GM13977 (cell line): ENCODE results near the gene PLEKHB2.

Source experiments
- DNase-seq: peaks from one replicate; pipeline ENCODE4 v3.0.0; 2012; ENCODE audit warnings: low spot score
- CTCF ChIP-seq: IDR thresholded peaks from 2 replicates; pipeline ENCODE4 v1.5.1; 2012; ENCODE audit warnings: mild to moderate bottlenecking, control low read depth; ENCODE audit not compliant: insufficient read depth; ENCODE audit errors: extremely low read depth, missing control alignments
- in situ Hi-C: fragments of 300-500 bp; cut with MboI; formaldehyde crosslinking; loops from one replicate; pipeline ENCODE4 v1.12.0; 2022; ENCODE audit warnings: low sequenced_read_pairs, low pct_unique_long_range_greater_than_20kb, mixed read lengths, inconsistent platforms; ENCODE audit not compliant: unreplicated experiment

Gene PLEKHB2

GRCh38 chr2:131115752-131116151 is 10.6 kb downstream of the PLEKHB2 start:
- in situ Hi-C loops = no loop called here
- no peak for TF ChIP-seq CTCF
- no peak for DNase-seq

DNA sequence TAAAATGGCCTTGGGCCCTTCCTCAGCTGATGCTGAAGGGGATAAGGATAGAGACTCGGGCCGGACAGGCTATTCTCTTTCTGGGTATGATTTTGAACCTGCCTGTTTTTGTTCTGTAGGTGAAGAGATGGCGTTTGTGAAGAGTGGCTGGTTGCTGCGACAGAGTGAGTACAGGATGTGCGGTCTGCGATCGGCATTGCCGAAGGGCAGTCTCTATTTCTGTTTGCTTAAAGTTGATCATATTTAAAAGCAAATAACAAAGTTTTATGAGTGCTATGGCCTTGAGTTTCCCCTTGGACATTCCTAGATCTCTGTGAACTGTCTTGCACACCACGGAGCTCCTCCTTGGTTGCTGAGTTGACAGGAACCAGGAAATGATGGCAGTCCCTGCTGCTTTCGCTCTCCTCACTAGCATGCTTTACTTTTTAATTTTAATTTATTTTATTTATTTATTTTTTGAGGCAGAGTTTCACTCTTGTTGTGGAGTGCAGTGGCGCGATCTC is 15.7 kb downstream of the PLEKHB2 start:
- TF ChIP-seq CTCF = no peak
- no peak for DNase-seq
- in situ Hi-C loops = no loop called here

- TF ChIP-seq CTCF = no peak
- DNase-seq = no peak
- in situ Hi-C loops = no loop called here
Observed at GRCh38 chr2:131121464-131121863, 16.3 kb downstream of the PLEKHB2 start.

DNA sequence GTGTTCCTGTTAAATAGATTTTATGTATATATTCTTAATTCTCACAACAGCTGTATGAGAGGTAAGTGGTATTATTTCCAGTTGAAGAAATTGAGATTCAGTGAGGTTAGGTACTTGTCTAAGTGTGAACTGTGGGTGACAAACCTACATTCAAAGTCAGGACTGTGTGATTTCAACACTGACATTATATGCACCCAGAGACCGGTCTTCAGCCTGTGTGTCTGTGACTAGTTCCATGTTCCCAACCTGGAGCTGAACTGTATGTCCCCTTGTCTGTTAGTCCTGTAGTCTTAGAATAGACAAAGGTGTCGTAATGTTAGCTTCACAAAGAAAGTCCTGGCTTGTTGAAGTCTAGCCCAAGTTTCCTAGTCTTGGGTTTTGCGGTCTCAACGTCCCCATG is 17.4 kb downstream of the PLEKHB2 start:
- in situ Hi-C loops = no loop called here
- TF ChIP-seq CTCF = no peak

GRCh38 chr2:131123192-131123591 is 18.1 kb downstream of the PLEKHB2 start:
- no peak for DNase-seq
- in situ Hi-C loops = no loop called here
- TF ChIP-seq CTCF = no peak

More for the DNA sequence above, 17.4 kb downstream of the PLEKHB2 start:
- DNase-seq = no peak

DNA sequence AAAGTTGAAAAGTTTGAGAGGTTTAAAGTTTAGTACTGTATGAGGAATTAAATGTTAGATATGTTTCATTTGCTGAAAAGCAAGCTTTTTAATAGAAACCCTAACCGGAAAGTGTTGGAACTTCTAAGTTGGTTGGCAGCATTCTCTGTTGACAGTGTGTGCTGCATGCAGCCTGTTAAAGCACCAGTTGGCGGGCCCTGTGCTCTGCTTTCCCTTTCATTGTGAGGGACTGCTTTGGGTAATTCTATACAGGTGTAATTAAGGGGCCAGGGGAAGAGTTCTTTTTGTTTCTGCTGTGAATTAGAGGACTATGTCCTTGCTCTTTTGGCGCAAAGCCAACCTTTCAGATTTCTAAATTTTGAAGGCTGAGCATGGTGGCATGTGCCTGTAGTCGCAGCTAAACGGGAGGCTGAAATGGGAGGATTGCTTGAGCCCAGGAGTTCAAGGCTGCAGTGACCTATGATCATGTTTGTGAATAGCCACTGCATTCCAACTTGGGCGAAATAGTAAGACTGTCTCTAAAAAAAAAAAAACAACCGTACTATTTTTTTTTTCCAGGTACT is 20.1 kb downstream of the PLEKHB2 start:
- TF ChIP-seq CTCF = no peak
- DNase-seq = no peak
- in situ Hi-C loops = no loop called here
